AG04449 (cell line): ENCODE data around the gene EFHD2.

Source experiments
- CTCF ChIA-PET: fragments of 350-600 bp; formaldehyde crosslinking; extraction: SDS; loops from one replicate; lab custom pipeline; 2021; ENCODE audit warnings: antibody characterized with exemption; lab: Yijun Ruan, JAX
- POLR2A ChIA-PET: fragments of 400-600, 350-600 bp; formaldehyde crosslinking; extraction: SDS; loops from one replicate; lab custom pipeline; 2020; ENCODE audit warnings: antibody characterized with exemption, inconsistent platforms; lab: Yijun Ruan, JAX
- DNase-seq: peaks from one replicate; pipeline ENCODE4 v3.0.0-alpha.2; 2010; ENCODE audit warnings: low read depth, low spot score
- H3K4me3 ChIP-seq: 2 replicates; pipeline ENCODE4 v1.5.1; 2011; ENCODE audit warnings: low read depth, mild to moderate bottlenecking, control low read depth, low read length
- CTCF ChIP-seq: IDR thresholded peaks from one replicate; pipeline ENCODE4 v1.5.1; 2011; ENCODE audit warnings: mild to moderate bottlenecking, moderate library complexity, low read length, control low read depth, inconsistent platforms; ENCODE audit not compliant: insufficient read depth; ENCODE audit errors: missing control alignments

The EFHD2 gene, protein sequence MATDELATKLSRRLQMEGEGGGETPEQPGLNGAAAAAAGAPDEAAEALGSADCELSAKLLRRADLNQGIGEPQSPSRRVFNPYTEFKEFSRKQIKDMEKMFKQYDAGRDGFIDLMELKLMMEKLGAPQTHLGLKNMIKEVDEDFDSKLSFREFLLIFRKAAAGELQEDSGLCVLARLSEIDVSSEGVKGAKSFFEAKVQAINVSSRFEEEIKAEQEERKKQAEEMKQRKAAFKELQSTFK

GRCh38 chr1:15409388-15410222 lies at the start of gene EFHD2:
TSS of gene EFHD2 (plus strand) at chr1:15409888. CDS start at chr1:15409972, 84 bp downstream.
- no peak for DNase-seq
- ChIA-PET CTCF (interaction anchor here (3.8 kb wide), 1 partner anchor 22 kb away, joined by 19 read pairs; no protein-coding TSS in a partner anchor), POLR2A (no interaction called here)
- TF ChIP-seq CTCF, result no peak
- peak within 1 kb of the TSS; percentile 83 for H3K4me3 ChIP-seq

- no peak for DNase-seq
- POLR2A ChIA-PET, result no interaction called here
- no peak for TF ChIP-seq CTCF
- CTCF ChIA-PET, result interaction anchor here (1.3 kb wide), 1 partner anchor 10 kb away, joined by 3 read pairs; no protein-coding TSS in a partner anchor
- no peak overlapping the region for H3K4me3 ChIP-seq
Observed at GRCh38 chr1:15360700-15361099, 49.0 kb upstream of the EFHD2 start.

- POLR2A ChIA-PET, result no interaction called here
- no peak for DNase-seq
- CTCF ChIA-PET, result interaction anchor here (0.9 kb wide), 1 partner anchor 70 kb away, joined by 3 read pairs; no protein-coding TSS in a partner anchor
- H3K4me3 ChIP-seq, result no peak overlapping the region
- TF ChIP-seq CTCF, result no peak
Observed at GRCh38 chr1:15362096-15362736, 47.5 kb upstream of the EFHD2 start.

GRCh38 chr1:15362737-15363128 lies 47.0 kb upstream of the EFHD2 start:
- no peak for DNase-seq
- no peak for TF ChIP-seq CTCF
- ChIA-PET POLR2A (no interaction called here), CTCF (no interaction called here)
- no peak overlapping the region for H3K4me3 ChIP-seq

DNA sequence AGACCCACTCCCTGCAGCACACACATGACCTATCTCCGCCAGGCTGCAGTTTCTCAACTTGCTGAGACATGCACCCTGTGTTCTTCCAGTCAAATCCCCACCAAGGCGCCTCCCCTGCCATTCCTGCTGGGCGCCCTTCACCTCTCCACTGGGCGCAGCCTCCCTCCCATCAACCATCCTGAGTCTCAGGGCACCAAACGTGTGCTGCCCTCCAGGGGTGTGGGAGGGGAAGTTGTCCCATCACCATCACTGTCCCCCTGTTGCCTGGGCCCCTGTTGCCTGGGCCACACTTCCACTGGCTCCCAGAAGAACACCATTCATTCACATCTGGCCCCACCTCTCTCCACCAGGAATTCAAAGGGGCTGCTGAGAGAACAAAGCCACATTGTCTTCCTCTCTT lies 44.9 kb upstream of the EFHD2 start:
- no peak overlapping the region for H3K4me3 ChIP-seq
- ChIA-PET CTCF (no interaction called here), POLR2A (no interaction called here)
- no peak for TF ChIP-seq CTCF
- no peak for DNase-seq

DNA sequence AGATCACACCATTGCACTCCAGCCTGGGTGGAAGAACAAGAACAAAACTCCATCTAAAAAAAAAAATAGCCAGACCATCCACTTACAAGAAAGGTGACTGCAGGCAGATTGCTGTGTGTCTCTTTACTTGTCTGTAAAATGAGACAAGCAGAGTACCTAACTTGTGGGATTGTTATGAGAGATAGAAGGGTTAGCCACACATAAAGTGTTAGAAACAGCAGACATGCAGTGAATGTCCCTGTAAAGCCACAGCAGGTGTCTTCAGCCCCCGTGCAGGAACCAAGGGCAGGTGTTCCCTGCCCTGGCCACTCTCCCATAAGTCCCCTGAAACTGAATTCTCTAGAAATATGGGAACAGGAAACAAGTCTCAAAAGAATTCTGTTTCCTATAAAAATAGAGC lies 40.8 kb upstream of the EFHD2 start:
- CTCF ChIA-PET, result interaction anchor here (1.0 kb wide), 1 partner anchor 14 kb away, joined by 4 read pairs; no protein-coding TSS in a partner anchor
- POLR2A ChIA-PET, result no interaction called here
- no peak for TF ChIP-seq CTCF
- no peak for DNase-seq
- H3K4me3 ChIP-seq, result no peak overlapping the region
